Parathyroid adenoma (tissue), 2 donors: ENCODE data around the gene JDP2.

Experiments
- H2AFZ ChIP-seq: fragments of 300-600 bp; sonication (generic); one replicate; pipeline ENCODE4 v1.7.0; 2017; ENCODE audit warnings: antibody characterized with exemption, mild to moderate bottlenecking
- H3K27ac ChIP-seq: fragments of 300-600 bp; sonication (generic); one replicate; pipeline ENCODE4 v1.7.0; 2017
- H3K27me3 ChIP-seq: fragments of 300-600 bp; sonication (generic); one replicate; pipeline ENCODE4 v1.7.0; 2017; ENCODE audit warnings: low read length; ENCODE audit not compliant: control insufficient read depth, insufficient read depth
- H3K36me3 ChIP-seq: fragments of 300-600 bp; sonication (generic); one replicate; pipeline ENCODE4 v1.7.0; 2017; ENCODE audit warnings: low read length; ENCODE audit not compliant: control insufficient read depth, insufficient read depth
- H3K4me1 ChIP-seq: fragments of 300-600 bp; sonication (generic); one replicate; pipeline ENCODE4 v1.7.0; 2017; ENCODE audit warnings: control low read depth
- H3K4me2 ChIP-seq: fragments of 300-600 bp; sonication (generic); one replicate; pipeline ENCODE4 v1.7.0; 2017; ENCODE audit warnings: low read length
- H3K4me3 ChIP-seq: fragments of 300-600 bp; sonication (generic); one replicate; pipeline ENCODE4 v1.7.0; 2017; ENCODE audit warnings: low read depth, low read length
- H3K79me2 ChIP-seq: fragments of 300-600 bp; sonication (generic); one replicate; pipeline ENCODE4 v1.7.0; 2017; ENCODE audit warnings: control low read depth
- H3K9ac ChIP-seq: fragments of 300-600 bp; sonication (generic); one replicate; pipeline ENCODE4 v1.7.0; 2017; ENCODE audit warnings: mild to moderate bottlenecking
- H3K9me3 ChIP-seq: fragments of 300-600 bp; sonication (generic); one replicate; pipeline ENCODE4 v1.7.0; 2017; ENCODE audit warnings: low read length; ENCODE audit not compliant: control insufficient read depth
- CTCF ChIP-seq: fragments of 300-600 bp; sonication (generic); IDR thresholded peaks from one replicate; pipeline ENCODE4 v1.7.0; 2017; ENCODE audit warnings: antibody characterized with exemption, mild to moderate bottlenecking
- donor health status: primary hyperparathyroidism.

Gene JDP2

GRCh38 chr14:75479770-75480600, 52.2 kb downstream of the JDP2 start:
- Histone ChIP-seq H2AFZ (no peak overlapping the region), H3K79me2 (no peaks in the 10 kb centered on the region), H3K9ac (no peak overlapping the region), H3K27ac (no peak overlapping the region), H3K4me1 (no peaks in the 10 kb centered on the region), H3K36me3 (no peaks in the 10 kb centered on the region), H3K9me3 (no peaks in the 10 kb centered on the region), H3K4me2 (no peak overlapping the region), H3K27me3 (no peaks in the 10 kb centered on the region), H3K4me3 (no peak overlapping the region)
- TF ChIP-seq CTCF = no peak

- H3K79me2 ChIP-seq = no peaks in the 10 kb centered on the region
- no peak overlapping the region for H2AFZ ChIP-seq
- no peak overlapping the region for H3K4me2 ChIP-seq
- H3K4me1 ChIP-seq = no peaks in the 10 kb centered on the region
- no peak for TF ChIP-seq CTCF
- no peak overlapping the region for H3K4me3 ChIP-seq
- no peaks in the 10 kb centered on the region for H3K9me3 ChIP-seq
- H3K27ac ChIP-seq = no peak overlapping the region
- H3K27me3 ChIP-seq = no peaks in the 10 kb centered on the region
- no peak overlapping the region for H3K9ac ChIP-seq
- no peaks in the 10 kb centered on the region for H3K36me3 ChIP-seq
These were observed 54.5 kb downstream of the JDP2 start for GRCh38 chr14:75482366-75482765.

GRCh38 chr14:75484711-75485429, 57.0 kb downstream of the JDP2 start:
- Histone ChIP-seq H3K4me2 (no peak overlapping the region), H2AFZ (no peak overlapping the region), H3K9me3 (no peaks in the 10 kb centered on the region), H3K79me2 (no peaks in the 10 kb centered on the region), H3K9ac (no peak overlapping the region), H3K27ac (no peak overlapping the region), H3K4me1 (no peaks in the 10 kb centered on the region), H3K4me3 (no peak overlapping the region), H3K27me3 (no peaks in the 10 kb centered on the region), H3K36me3 (no peaks in the 10 kb centered on the region)
- no peak for TF ChIP-seq CTCF

GRCh38 chr14:75486318-75486717, 58.5 kb downstream of the JDP2 start:
- no peaks in the 10 kb centered on the region for H3K9me3 ChIP-seq
- H2AFZ ChIP-seq = no peak overlapping the region
- no peak overlapping the region for H3K4me3 ChIP-seq
- H3K9ac ChIP-seq = no peak overlapping the region
- H3K27me3 ChIP-seq = no peaks in the 10 kb centered on the region
- H3K27ac ChIP-seq = no peak overlapping the region
- no peaks in the 10 kb centered on the region for H3K36me3 ChIP-seq
- H3K4me2 ChIP-seq = no peak overlapping the region
- H3K4me1 ChIP-seq = no peaks in the 10 kb centered on the region
- TF ChIP-seq CTCF = no peak
- H3K79me2 ChIP-seq = no peaks in the 10 kb centered on the region
